ENCODE data around the gene GPR156.

- TF ChIP-seq USF2 (IDR thresholded peaks at IDR 0.05; ENCODE audit: low read depth, low read length) (no peak), SMC3 (IDR thresholded peaks at IDR 0.05; ENCODE audit: low read depth, low read length) (no peak), CTCF (conservative IDR thresholded peaks at IDR 0.05; ENCODE audit: low read depth, low read length) (no peak), POLR2A (IDR thresholded peaks at IDR 0.05; ENCODE audit: low read depth, low read length) (no peak), CEBPB (IDR thresholded peaks at IDR 0.05; ENCODE audit: low read depth, low read length) (no peak), RFX5 (IDR thresholded peaks at IDR 0.05; ENCODE audit: low read depth, low read length) (no peak), FOS (IDR thresholded peaks at IDR 0.05; ENCODE audit: low read depth, low read length) (no peak)
Measured at GRCh38 chr3:120332646-120333045, 47.6 kb upstream of the GPR156 start.
